ENCODE data around the gene C5orf22. TPM values are rescaled to one million over a fixed set of nuclear protein-coding genes. Genes with fewer than 3 reads are reported as not detected.
"Not testable (repeated sequence)": the region's sequence is repeated elsewhere in the genome, so short reads cannot be mapped to it uniquely, and the experiment has no call there.

Gene C5orf22
- total RNA-seq, 1 donor from 2014 or later: 14.7 TPM

DNA sequence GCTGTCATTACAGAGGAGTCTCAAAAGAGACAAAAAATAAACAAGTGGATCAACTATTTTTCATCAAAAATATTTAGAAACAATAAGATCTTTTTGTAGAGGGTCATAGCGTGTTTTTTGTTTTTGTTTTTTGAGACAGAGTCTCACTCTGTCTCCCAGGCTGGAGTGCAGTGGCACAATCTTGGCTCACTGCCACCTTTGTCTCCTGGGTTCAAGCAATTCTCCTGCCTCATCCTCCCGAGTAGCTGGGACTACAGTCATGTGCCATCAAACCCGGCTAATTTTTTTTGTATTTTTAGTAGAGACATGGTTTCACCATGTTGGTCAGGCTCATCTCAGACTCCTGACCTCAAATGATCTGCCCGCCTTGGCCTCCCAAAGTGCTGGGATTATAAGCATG is 70.2 kb downstream of the C5orf22 start:
- not testable (repeated sequence) for DNase-seq (ENCODE audit: low read depth in 2 of 2)

DNA sequence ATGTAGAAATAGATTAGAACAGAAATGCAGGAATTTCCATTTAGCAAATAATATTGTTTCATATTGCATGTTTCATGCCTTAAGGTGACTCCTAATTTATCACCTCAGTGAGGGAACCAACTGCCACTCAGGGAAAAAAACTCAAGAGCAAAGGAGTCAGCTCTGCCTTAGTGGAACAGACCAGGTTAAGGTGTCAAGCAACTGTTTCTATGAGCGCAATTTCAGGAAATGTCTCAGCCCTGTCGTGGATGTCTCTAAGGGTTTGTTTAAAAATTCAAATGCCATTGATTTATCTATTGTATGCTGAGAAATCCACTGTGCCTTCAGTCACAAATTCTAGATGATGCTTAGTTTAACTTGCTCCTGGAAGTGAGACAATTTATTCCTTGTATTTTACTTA is 72.1 kb downstream of the C5orf22 start:
- no peak for DNase-seq (ENCODE audit: low read depth in 2 of 2)

DNA sequence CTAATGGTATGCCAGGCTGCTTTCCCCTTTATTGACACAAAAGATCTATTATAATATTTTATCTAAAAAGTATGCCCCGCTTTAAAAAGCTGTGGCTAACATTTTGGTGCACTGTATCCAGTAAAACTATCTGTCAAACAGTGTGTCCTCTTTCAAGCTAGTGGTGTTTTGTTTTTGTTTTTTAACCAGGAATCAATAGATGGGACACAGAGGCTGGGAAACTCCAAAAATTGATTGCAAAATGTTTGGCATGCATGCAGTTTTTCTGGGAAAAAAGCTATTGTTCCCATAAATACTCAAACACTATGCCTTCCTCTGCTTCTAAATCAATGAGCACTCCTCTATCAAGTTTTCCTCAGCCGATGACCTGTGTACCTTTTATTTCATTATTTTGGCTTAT is 72.5 kb downstream of the C5orf22 start:
- DNase-seq (ENCODE audit: low read depth in 2 of 2): no peak

Other genes with a start within 250 kb of the C5orf22 start
- 28.3 and 43.7 TPM in 2 replicates for gene DROSHA, start 208 bp upstream of the C5orf22 start, total RNA-seq
- gene PDZD2, start 106.8 kb downstream of the C5orf22 start, total RNA-seq: 0.20 and 1.3 TPM in 2 replicates

Measured in lung microvascular endothelial cell (primary cell).